Measurements from ENCODE around the gene SLC35F3. TPM values are rescaled to one million over a fixed set of nuclear protein-coding genes. Genes with fewer than 3 reads are reported as not detected.
"Not testable (repeated sequence)": the region's sequence is repeated elsewhere in the genome, so short reads cannot be mapped to it uniquely, and the experiment has no call there.

SLC35F3 gene
- total RNA-seq, 1 donor from 2014 or later, result 0.57 TPM

GRCh38 chr1:234173968-234174367 is 269.5 kb downstream of the SLC35F3 start:
- Histone ChIP-seq H3K36me3 (ENCODE audit: insufficient read depth, low read length) (no peaks in the 10 kb centered on the region), H3K27me3 (ENCODE audit: insufficient read depth, low read length) (no peaks in the 10 kb centered on the region), H3K4me2 (ENCODE audit: low read length) (no peak overlapping the region), H3K79me2 (ENCODE audit: insufficient read depth, low read length) (no peaks in the 10 kb centered on the region), H3K9ac (ENCODE audit: low read length) (no peak overlapping the region), H3K27ac (ENCODE audit: low read depth, low read length) (no peak overlapping the region), H3K9me3 (ENCODE audit: insufficient read depth, low read depth, low read length) (no peaks in the 10 kb centered on the region), H3K4me1 (ENCODE audit: insufficient read depth, low read length) (no peaks in the 10 kb centered on the region), H4K20me1 (ENCODE audit: insufficient read depth, low read length) (no peaks in the 10 kb centered on the region), H2AFZ (ENCODE audit: low read depth, low read length) (no peak overlapping the region), H3K4me3 (ENCODE audit: insufficient read depth, low read depth, low read length) (no peak overlapping the region)
- TF ChIP-seq EZH2 (IDR thresholded peaks at IDR 0.05; ENCODE audit: insufficient read depth, low read length) (no peak), CTCF (IDR thresholded peaks at IDR 0.05; ENCODE audit: insufficient read depth, low read depth, low read length) (no peak)
- Mint-ChIP-seq H3K4me3 (ENCODE audit: unreplicated experiment) (no peak overlapping the region), H3K9me3 (ENCODE audit: unreplicated experiment) (peaks cover 10% of the 10 kb centered on the region), H3K27me3 (ENCODE audit: low read depth, unreplicated experiment) (peaks cover 10% of the 10 kb centered on the region), H3K4me1 (ENCODE audit: low read depth, unreplicated experiment) (no peaks in the 10 kb centered on the region), H3K36me3 (ENCODE audit: low read depth, unreplicated experiment) (no peaks in the 10 kb centered on the region), H3K27ac (ENCODE audit: unreplicated experiment) (no peak overlapping the region)
- DNase-seq (ENCODE audit: low read depth), result no peak
- FAIRE-seq, result no peak

- Histone ChIP-seq H3K36me3 (ENCODE audit: insufficient read depth, low read length) (no peaks in the 10 kb centered on the region), H3K9me3 (ENCODE audit: insufficient read depth, low read depth, low read length) (no peaks in the 10 kb centered on the region), H3K4me2 (ENCODE audit: low read length) (no peak overlapping the region), H3K27me3 (ENCODE audit: insufficient read depth, low read length) (no peaks in the 10 kb centered on the region), H3K4me3 (ENCODE audit: insufficient read depth, low read depth, low read length) (no peak overlapping the region), H3K27ac (ENCODE audit: low read depth, low read length) (no peak overlapping the region), H3K9ac (ENCODE audit: low read length) (no peak overlapping the region), H3K79me2 (ENCODE audit: insufficient read depth, low read length) (no peaks in the 10 kb centered on the region), H2AFZ (ENCODE audit: low read depth, low read length) (no peak overlapping the region), H4K20me1 (ENCODE audit: insufficient read depth, low read length) (no peaks in the 10 kb centered on the region), H3K4me1 (ENCODE audit: insufficient read depth, low read length) (no peaks in the 10 kb centered on the region)
- DNase-seq (ENCODE audit: low read depth) (no peak), FAIRE-seq (no peak)
- no peaks in the 10 kb centered on the region for H3K4me1 Mint-ChIP-seq (ENCODE audit: low read depth, unreplicated experiment)
- TF ChIP-seq EZH2 (IDR thresholded peaks at IDR 0.05; ENCODE audit: insufficient read depth, low read length), result no peak
- no peak for TF ChIP-seq CTCF (IDR thresholded peaks at IDR 0.05; ENCODE audit: insufficient read depth, low read depth, low read length)
- peaks cover 9% of the 10 kb centered on the region for H3K27me3 Mint-ChIP-seq (ENCODE audit: low read depth, unreplicated experiment)
- H3K36me3 Mint-ChIP-seq (ENCODE audit: low read depth, unreplicated experiment), result no peaks in the 10 kb centered on the region
- H3K9me3 Mint-ChIP-seq (ENCODE audit: unreplicated experiment), result peaks cover 8% of the 10 kb centered on the region
- H3K4me3 Mint-ChIP-seq (ENCODE audit: unreplicated experiment), result no peak overlapping the region
- H3K27ac Mint-ChIP-seq (ENCODE audit: unreplicated experiment), result no peak overlapping the region
These were observed 270.9 kb downstream of the SLC35F3 start for GRCh38 chr1:234175363-234175762.

GRCh38 chr1:234176000-234176399 is 271.5 kb downstream of the SLC35F3 start:
- Histone ChIP-seq H3K27me3 (ENCODE audit: insufficient read depth, low read length) (no peaks in the 10 kb centered on the region), H3K4me2 (ENCODE audit: low read length) (no peak overlapping the region), H2AFZ (ENCODE audit: low read depth, low read length) (no peak overlapping the region), H3K4me3 (ENCODE audit: insufficient read depth, low read depth, low read length) (no peak overlapping the region), H3K4me1 (ENCODE audit: insufficient read depth, low read length) (no peaks in the 10 kb centered on the region), H3K79me2 (ENCODE audit: insufficient read depth, low read length) (no peaks in the 10 kb centered on the region), H4K20me1 (ENCODE audit: insufficient read depth, low read length) (no peaks in the 10 kb centered on the region), H3K27ac (ENCODE audit: low read depth, low read length) (no peak overlapping the region), H3K36me3 (ENCODE audit: insufficient read depth, low read length) (no peaks in the 10 kb centered on the region), H3K9me3 (ENCODE audit: insufficient read depth, low read depth, low read length) (no peaks in the 10 kb centered on the region), H3K9ac (ENCODE audit: low read length) (no peak overlapping the region)
- no peak for TF ChIP-seq CTCF (IDR thresholded peaks at IDR 0.05; ENCODE audit: insufficient read depth, low read depth, low read length)
- no peak for TF ChIP-seq EZH2 (IDR thresholded peaks at IDR 0.05; ENCODE audit: insufficient read depth, low read length)
- DNase-seq (ENCODE audit: low read depth), result no peak
- H3K36me3 Mint-ChIP-seq (ENCODE audit: low read depth, unreplicated experiment), result no peaks in the 10 kb centered on the region
- no peaks in the 10 kb centered on the region for H3K4me1 Mint-ChIP-seq (ENCODE audit: low read depth, unreplicated experiment)
- H3K9me3 Mint-ChIP-seq (ENCODE audit: unreplicated experiment), result peaks cover 8% of the 10 kb centered on the region
- peaks cover 9% of the 10 kb centered on the region for H3K27me3 Mint-ChIP-seq (ENCODE audit: low read depth, unreplicated experiment)
- no peak overlapping the region for H3K27ac Mint-ChIP-seq (ENCODE audit: unreplicated experiment)
- no peak overlapping the region for H3K4me3 Mint-ChIP-seq (ENCODE audit: unreplicated experiment)
- no peak for FAIRE-seq

- not testable (repeated sequence) for H3K9ac ChIP-seq (ENCODE audit: low read length); H3K36me3 ChIP-seq (ENCODE audit: insufficient read depth, low read length); H3K9me3 Mint-ChIP-seq (ENCODE audit: unreplicated experiment); H4K20me1 ChIP-seq (ENCODE audit: insufficient read depth, low read length); H3K4me1 Mint-ChIP-seq (ENCODE audit: low read depth, unreplicated experiment); FAIRE-seq; H3K9me3 ChIP-seq (ENCODE audit: insufficient read depth, low read depth, low read length); H3K4me1 ChIP-seq (ENCODE audit: insufficient read depth, low read length); H2AFZ ChIP-seq (ENCODE audit: low read depth, low read length); H3K79me2 ChIP-seq (ENCODE audit: insufficient read depth, low read length); H3K4me3 Mint-ChIP-seq (ENCODE audit: unreplicated experiment); H3K4me2 ChIP-seq (ENCODE audit: low read length); H3K36me3 Mint-ChIP-seq (ENCODE audit: low read depth, unreplicated experiment); DNase-seq (ENCODE audit: low read depth); H3K27ac ChIP-seq (ENCODE audit: low read depth, low read length); H3K27me3 ChIP-seq (ENCODE audit: insufficient read depth, low read length); H3K27me3 Mint-ChIP-seq (ENCODE audit: low read depth, unreplicated experiment); H3K4me3 ChIP-seq (ENCODE audit: insufficient read depth, low read depth, low read length); H3K27ac Mint-ChIP-seq (ENCODE audit: unreplicated experiment)
These were observed 272.4 kb downstream of the SLC35F3 start for GRCh38 chr1:234176847-234177246.

Measured in astrocyte (in vitro differentiated cells and primary cell).